Anterior cingulate cortex (tissue), 58 donors: ENCODE data around the gene SNAP47.

Experiments
- DNase-seq, 58 donors: peaks; one replicate each; lab custom pipeline; 2025; lab: John Stamatoyannopoulos, UW

The SNAP47 gene

DNA sequence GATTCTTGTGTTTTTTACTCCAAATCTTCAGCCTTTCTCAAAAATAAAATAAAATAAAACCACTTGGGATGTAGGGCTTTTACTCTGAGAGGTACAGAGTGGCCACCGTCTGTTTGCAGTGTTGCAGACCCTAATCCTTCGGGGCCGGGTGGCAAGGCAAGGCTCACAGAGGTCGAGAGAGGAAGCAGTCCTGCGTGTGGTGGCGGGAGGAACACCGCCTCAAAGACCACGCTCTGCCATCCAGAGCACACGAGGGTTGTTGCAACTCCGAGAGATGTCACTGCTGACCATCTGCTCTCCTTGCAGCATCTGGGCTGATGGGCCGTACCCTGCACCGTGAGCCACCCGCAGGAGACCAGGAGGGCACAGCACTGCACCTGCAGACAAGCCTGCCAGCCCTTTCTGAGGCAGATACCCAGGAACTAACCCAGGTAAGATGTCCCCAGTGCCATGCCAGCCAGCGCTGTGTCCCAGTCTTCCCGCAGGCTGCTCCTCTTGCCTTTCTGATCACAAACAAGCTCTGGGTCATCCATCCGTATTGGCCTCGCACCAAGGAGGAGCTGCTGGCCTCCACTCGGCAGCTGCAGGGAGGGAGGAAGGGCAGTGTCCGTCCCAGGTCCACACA is 31.5 kb downstream of the SNAP47 start:
- no peak for DNase-seq

DNA sequence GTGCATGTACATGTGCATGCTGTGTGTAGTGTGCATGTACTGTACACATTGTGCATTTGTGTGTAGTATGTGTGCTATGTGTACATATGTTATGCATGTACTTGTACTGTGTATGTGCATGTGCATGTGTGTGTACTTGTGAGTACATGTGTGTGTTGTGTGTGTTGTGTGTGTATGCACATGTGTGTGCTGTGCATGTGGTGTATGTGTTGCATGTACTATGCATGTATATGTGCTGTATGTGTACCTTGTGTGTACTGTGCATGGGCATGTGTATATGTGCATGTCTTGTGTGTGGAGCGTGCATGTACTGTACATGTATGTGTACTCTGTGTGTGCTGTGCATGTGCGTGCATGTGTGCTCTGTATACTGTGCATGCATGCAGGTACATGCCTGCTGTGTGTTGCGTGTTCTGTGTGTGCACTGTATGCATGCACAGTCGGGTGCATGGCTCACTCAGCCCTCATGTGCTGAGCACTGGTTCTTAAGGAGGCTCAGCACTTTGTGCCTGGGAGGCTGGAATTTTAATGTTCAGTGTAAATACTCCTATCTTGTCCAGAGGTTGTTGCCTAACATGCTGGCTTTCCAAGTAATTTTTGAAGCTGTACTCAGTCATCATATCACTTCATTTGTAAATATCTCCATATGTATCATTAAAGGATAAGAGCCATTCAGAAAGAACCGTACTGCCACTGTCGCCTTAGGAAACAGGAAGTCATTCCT is 32.3 kb downstream of the SNAP47 start:
- no peak for DNase-seq

DNA sequence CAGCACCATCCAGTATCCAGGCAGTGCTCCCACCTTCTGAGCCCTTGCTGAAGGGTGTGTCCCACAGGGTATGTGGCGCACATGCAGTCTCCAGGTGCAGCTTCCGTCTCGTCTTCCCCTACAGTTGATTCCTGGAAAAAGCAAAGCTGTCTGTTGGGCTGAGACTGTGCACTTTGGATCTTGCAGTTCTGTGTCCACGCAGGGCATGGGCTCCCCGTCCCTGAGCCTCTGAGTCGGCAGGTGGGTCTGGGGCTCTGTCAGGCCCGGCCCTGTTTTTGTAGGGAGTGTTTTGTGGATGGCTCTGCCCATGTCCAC is 32.8 kb downstream of the SNAP47 start:
- no peak for DNase-seq

DNA sequence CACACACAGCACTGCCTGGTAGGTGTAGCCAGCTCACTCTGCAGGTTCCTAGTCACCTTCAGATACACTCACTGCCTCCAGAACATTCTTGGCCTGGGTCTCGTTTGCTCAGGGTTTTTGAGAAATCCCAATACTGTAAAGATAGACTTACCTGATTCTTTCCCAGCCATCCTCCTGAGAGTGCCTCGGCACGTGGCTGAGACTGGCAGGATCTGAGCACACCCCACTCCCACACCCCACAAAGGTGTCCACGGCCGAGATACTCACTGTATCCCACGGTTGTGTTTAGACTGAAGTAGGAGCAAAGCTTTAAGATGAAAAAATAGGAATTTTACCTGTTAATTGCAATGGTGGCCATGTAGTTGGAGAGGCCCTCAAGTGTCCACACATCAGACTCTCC is 33.4 kb downstream of the SNAP47 start:
- DNase-seq = no peak

DNA sequence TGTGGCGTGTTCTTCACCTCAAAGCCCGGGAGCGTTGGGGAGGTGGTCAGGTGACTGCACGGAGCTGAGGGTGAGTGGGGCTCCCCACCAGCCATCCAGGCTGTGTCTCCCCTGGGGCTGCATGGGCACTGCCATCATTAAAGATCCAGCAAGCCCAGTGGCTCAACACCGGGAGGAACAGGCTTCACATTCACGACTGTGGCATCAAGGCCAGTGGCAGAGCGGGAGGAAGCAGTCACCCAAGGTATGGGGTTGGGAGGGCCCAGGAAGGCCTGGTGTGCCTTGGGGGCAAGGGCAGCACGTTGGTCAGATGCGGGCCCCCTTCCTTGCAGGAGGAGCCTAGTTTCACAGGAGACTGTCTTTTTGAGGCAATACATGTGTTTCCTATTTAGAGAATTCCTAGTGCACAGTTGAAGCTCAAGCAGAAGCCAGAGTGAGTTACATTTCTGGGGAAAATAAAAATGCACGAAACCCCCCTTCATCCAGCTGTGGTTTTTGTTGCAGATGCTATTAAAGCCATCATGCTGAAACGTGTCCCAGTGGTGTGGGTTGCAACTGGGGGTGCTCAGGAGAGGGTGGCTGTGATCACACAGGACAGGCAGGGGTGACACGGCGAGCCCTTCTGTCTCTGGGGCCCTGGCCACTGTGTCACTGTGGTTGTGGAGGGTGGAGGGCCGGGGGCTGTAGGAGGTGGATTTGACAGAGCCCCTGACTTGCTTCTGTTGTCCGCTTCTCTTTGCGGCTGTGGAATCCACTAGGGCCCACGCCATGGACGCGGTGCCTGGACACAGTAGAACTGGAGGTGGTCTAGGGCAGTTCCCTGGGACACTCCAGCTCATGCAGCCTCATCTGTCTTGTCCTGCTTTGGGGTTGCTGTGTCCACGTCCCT is 34.1 kb downstream of the SNAP47 start:
- DNase-seq = no peak

DNA sequence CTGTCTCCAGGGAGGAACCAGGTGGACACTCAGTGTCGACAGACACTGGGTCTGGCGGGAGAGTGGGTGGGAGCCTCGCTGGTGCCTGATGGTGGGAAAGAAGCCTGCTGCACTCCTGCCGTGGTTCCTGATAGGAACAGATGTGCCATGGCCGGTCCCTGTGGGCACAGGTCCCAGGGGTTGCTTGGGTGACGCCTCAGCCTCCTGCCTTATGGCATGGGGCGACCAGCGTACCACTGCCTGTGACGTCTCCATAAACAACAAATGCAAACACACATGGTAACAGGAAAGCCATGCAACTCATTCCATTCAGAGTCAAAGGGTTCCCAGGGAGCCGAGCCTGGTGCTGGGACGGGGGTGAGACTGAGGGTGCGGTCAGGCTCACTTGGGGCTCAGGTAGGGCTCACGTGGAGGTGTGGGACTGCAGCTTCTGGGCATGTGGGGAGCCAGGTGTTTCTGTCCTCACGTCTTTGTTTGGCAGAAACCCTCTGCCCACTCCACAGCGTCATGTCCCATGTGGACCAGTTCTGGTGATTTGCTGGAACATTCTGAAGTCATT is 34.8 kb downstream of the SNAP47 start:
- no peak for DNase-seq

DNA sequence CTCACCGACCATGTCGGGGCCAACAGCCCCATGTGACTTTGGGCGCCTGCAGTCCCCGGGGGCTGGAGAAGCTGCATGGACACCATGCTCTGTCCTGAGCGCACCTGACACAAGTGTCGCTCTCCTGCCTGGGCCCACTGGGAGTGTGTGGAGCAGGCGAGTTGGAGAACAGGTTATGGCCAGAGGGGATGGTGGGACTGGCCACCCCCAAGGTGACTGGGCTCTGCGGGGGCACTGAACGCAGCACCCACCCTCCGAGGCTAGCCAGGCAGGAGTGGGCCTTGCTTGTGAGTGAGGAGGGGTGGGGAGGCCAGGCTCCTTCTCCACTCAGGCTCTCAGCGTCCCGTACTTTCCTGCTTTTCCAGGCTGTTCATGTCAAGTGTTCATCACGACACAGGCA is 35.6 kb downstream of the SNAP47 start:
- no peak for DNase-seq

DNA sequence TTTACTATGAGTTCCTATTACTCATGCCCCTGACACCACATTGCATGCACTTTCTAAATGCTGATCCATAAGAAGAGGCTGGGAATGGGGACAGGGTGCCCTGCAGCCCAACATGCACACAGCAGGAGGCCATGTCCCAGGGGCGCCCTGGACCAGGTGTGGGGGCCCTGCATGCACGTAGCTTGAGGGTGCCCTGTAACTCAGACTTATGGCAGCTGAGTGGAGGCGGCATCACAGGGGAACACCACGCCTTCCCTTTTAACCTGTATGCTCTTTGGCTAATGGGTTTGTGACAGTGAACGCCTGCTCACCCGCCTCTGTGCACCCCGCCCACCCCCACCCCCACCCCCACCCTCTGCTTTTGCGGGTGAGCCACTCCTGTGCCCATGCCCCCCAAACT is 36.1 kb downstream of the SNAP47 start:
- DNase-seq = no peak

DNA sequence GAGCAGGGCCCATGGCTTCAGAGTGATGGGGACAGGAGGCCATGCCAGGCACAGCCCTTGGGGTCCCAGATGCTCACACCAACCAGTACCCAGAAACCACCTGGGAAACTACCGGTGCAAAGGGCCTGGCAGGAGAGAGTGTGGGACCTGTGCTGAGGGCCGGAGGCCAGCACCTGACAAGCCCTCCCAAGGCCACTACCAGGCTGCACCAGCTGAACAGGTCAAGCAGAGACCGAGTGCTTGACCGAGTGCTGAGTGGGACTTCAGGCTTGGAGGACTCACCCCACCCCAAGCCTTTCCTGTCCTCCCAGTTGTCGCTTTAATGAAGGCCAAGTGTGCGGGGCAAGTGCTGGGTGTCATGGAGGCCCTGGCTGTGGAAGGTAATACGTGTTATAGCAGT is 36.5 kb downstream of the SNAP47 start:
- no peak for DNase-seq

DNA sequence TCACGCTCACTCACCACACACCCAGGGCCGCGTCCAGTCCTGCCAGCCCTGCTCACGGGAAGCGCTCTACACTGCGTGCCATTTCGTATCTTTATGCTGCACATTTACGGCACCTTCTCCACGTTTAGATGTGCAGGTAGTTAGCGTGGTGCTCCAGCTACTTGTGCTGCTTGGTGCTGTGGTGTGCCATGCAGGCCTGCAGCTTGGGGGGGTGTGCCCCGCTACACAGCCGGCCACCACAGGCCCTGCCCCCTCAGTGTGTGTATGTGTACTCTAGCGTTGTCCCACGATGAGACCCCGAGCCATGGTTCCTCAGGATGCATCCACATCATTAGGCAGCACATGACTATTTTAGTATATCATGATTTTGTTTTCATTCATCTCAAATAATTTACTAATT is 38.3 kb downstream of the SNAP47 start:
- no peak for DNase-seq

DNA sequence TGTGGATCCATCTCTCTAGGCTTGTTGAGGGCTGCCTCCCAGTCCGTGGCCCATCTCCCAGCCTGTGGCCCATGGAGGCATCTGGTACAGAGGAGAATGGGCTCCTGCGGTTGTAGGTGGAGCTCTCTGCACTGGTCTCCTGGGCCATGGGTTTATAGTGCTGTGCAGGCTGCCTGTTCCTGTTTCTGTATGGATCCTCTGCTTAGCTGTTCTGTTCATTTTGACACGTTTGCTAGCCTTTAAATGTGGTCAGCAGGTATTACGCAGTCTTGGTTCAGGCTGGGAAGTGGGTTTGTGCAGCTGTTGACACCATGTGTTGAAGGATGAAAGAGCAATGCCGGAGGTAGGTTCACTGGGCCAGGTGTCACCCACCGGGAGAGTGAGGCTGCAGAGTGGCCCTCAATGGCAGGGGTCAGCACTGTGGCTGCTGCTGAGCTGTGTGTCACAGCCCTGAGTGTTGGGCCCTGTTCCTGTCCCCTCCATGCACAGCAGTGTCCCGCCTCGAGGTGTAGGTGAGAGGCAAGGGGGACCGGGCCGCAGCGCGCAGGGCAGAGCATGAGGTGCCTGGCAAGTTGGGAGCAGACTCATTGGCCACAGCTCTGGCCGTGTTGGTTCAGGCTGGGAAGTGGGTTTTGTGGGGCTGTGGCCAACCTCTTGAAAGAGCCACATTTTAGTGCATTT is 39.0 kb downstream of the SNAP47 start:
- DNase-seq = no peak

DNA sequence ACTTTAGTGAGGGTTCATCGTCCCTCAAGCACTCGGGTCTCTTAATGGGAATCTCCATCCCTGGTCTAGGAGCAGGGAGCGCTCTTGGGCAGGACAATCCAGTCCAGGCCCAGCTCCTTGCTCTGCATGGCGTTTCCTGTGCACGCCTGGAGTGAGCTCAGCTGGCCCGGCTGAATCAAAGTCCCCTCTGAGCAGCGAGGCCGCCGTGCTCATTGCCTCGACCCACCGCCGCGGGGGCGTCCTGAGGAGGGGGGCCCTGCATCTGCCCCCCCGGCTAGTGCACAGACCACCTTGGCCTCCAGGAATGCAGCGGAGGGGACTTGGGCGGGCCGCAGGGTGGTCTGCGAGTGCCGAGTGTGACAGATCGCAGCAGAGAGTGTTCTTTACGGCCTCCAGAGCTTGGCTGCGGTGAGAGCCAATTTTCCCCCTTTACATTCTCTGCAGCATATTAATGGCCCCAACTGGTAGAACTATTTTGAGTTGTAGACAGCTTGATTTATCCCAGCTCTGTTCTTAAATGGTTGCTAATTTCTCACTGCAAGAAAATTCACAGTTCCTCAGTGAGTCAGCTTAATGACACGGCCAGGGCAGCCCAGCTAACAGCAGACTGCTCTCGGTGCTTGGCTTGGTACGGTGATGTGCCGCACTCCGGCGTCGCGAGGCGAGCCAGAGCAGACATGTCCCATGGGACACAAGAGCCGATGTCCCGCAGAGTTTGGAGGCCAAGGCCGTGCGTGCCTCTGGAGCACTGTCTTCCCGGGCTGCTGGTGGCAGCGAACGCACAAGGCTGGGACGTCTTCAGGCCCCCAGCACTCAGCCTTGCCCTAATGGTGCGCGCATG is 39.8 kb downstream of the SNAP47 start:
- DNase-seq = peak in 2 of 58 donors; percentile 25 to 34

DNA sequence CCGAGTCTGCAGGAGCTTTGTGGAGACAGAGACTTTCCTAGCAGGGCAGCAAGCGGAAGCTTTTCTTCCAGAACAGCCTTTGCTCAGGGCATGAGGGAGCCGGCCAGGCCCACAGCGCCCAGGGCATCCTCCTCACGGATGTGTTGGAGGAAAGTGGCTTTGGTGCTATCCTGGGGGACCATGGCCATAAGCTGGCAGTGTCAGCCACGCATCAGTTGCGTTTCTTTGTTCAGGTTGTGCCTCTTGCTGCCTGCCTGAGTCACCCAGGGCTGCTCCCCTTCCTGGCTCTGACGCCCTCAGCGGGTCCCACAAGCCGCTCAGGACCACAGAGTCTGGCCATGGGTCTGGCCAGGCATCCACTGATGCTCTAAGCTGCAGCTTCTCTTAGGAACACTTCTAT is 40.6 kb downstream of the SNAP47 start:
- no peak for DNase-seq

DNA sequence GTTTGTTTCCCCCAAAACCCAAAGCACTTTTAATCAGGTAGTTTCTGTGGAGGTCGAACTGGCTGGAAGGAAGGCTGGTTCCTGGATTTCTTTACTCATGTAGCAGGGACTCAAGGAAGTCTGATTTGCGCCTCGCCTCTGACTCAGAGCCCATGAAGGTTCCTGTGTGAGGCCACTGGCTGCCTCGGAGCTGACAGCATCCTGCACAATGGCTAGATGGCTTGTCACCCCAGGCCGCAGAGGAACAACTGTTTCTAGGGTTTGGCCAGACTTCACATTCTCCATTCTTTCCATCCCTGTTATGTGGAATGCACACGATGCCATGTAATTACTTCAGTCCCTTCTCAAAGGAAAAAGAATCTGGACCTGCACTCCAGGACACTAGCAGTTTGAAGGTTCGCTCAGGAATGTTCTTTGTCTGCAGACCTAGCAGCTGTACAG is 41.1 kb downstream of the SNAP47 start:
- DNase-seq = no peak

DNA sequence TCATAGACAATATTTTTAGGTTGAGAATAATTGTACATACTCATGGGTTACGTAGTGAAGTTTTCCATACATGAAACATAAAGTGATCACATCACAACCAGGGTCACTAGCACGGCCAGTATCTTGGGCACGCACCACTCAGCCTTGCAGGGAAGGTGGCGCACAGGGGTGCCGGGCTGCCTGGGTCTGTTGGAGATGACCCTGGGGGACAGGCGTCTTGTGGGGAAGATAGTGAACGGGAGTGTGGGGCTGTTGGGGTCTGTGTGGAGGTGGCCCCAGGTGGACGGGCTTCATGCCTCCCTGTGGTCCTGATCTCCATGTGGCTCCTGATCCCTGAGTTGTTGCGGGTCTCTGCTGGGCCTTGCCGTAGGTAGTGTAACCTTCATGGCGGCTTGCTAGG is 41.9 kb downstream of the SNAP47 start:
- no peak for DNase-seq

DNA sequence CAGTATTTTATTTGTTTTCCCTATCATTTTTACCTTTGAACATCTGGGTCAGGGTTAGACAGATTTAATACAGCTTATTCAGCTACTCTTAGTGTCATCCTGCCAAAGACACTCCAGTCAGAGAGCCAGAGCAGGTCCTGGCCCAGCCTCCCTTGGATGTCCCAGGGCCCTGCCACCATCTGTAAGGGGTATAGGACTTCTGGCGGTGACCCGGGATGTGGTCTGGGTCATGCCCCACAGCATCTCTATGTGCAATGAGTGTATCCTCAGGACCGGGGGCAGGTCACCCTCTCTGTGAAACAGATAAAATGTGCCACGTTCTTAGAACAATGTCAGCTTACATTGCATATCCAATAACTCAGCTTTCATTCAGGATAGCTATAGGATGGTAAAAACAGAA is 42.4 kb downstream of the SNAP47 start:
- no peak for DNase-seq

DNA sequence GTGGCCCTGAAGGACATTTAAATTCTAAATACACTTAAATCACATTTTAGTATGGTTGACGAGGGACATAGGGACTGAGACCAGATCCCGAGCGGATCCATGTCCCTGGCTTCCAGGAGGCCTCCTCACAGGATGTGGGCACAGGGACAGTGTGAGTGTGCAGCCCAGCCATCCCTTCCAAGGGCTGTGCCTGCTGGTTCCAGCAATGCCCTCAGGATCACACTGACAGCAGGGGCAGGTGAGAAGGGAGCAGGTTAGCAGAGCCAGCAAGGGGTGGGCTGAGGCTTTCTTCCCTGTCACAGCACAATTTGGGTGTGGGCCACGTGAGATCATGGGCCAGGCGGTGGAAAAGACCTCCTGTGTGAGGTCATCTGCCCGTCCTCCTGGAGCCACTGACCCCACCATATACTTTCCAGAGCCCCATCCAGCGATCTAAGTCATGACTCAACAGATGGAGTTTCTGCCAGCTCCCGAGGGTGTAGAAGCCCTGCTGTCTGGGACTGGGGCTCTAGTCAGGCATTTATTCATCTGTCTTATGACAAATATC is 43.2 kb downstream of the SNAP47 start:
- DNase-seq = no peak

DNA sequence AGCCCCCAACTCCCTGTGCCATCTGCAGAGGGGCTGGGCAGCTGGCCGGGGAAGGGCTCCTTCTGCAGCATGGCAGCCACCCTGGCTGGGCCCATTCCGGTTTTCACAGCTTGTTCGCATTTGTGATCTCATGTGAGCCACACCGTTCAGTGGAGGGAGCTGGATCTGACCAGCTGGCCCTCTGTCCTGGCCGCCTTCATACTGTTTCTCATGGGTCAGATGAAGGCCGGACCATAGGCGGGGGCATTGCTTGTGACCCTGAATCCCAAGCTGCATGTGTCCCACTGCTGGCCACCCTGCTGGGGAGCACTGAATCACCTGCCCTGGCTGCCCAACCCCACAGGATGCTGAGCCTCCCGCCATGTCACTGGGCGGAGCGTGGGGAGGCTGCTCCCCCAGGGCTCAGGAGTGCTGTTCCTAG is 43.8 kb downstream of the SNAP47 start:
- no peak for DNase-seq

DNA sequence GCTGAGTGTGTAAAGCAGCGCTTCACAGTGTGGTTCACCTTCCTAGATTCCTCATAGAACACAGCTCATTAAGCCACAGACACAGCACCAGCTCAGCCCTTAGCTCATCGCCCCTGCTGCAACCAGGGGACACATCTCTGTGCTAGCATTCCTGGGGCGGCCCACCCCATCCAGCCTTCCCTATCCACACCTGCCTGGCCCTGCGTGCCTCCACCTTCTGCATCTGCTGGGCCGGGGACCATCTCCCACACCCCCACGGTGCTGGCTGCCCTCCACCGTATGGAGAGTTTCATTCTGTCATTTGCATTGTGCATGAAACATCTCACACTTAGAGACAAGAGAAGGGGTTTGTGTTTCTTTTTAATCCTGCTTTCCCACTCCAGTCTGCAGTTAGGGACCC is 44.5 kb downstream of the SNAP47 start:
- no peak for DNase-seq
